Natural killer cell (primary cell): ENCODE data around the gene NEK1. TPM values are rescaled to one million over a fixed set of nuclear protein-coding genes. Genes with fewer than 3 reads are reported as not detected.

Experiments used
- ATAC-seq, 3 donors: fragments of 150-1000 bp in 2 of 3; fragments of 200-7000 bp in 1 of 3; cut with Tn5 transposase; 1 replicate in 1 of 3; 2 replicates in 2 of 3; pipeline ENCODE4 v1.10.0; 2021; ENCODE audit warnings: mild to moderate bottlenecking in 2 of 3, moderate library complexity in 2 of 3
- DNase-seq, 2 donors: peaks; one replicate each; pipeline versions ENCODE4 v3.0.0 to v3.0.0-alpha.2; 2013 to 2021; ENCODE audit warnings: mixed read lengths in 1 of 2
- H3K27ac ChIP-seq: one replicate; pipeline ENCODE4 v1.5.1; 2013; ENCODE audit warnings: mild to moderate bottlenecking, low read length
- H3K27me3 ChIP-seq: one replicate; pipeline ENCODE4 v1.6.1; 2013; ENCODE audit warnings: low read length; ENCODE audit not compliant: control insufficient read depth, insufficient read depth
- H3K36me3 ChIP-seq: one replicate; pipeline ENCODE4 v1.6.1; 2013; ENCODE audit warnings: low read length; ENCODE audit not compliant: control insufficient read depth, insufficient read depth
- H3K4me1 ChIP-seq: one replicate; pipeline ENCODE4 v1.6.1; 2013; ENCODE audit warnings: low read length; ENCODE audit not compliant: control insufficient read depth, insufficient read depth
- H3K4me3 ChIP-seq: one replicate; pipeline ENCODE4 v1.5.1; 2013; ENCODE audit warnings: low read length
- H3K9me3 ChIP-seq: one replicate; pipeline ENCODE4 v1.6.1; 2013; ENCODE audit warnings: low read length; ENCODE audit not compliant: control insufficient read depth, insufficient read depth
- H3K27ac Mint-ChIP-seq, 2 donors: one replicate each; pipeline ENCODE4 v1.8.0; 2022; ENCODE audit warnings: mild to moderate bottlenecking in 2 of 2, mixed read lengths in 2 of 2, moderate library complexity in 1 of 2
- H3K27me3 Mint-ChIP-seq, 2 donors: one replicate each; pipeline ENCODE4 v1.8.0; 2022; ENCODE audit warnings: low read depth in 2 of 2, mixed read lengths in 2 of 2
- H3K36me3 Mint-ChIP-seq: one replicate; pipeline ENCODE4 v1.8.0; 2022; ENCODE audit warnings: mixed read lengths
- H3K4me1 Mint-ChIP-seq, 2 donors: one replicate each; pipeline ENCODE4 v1.8.0; 2022; ENCODE audit warnings: mixed read lengths in 2 of 2
- H3K4me3 Mint-ChIP-seq: one replicate; pipeline ENCODE4 v1.8.0; 2022; ENCODE audit warnings: mild to moderate bottlenecking, moderate library complexity, mixed read lengths
- H3K9me3 Mint-ChIP-seq, 2 donors: one replicate each; pipeline ENCODE4 v1.8.0; 2022; ENCODE audit warnings: mixed read lengths in 2 of 2
- WGBS: methylation state at CpG from one replicate; pipeline ENCODE4 v1.1.7; 2013; ENCODE audit warnings: missing lambda C conversion rate; ENCODE audit not compliant: insufficient coverage; 5-methylcytosine and 5-hydroxymethylcytosine counted together
- intact Hi-C: fragments of 100-400 bp; cut with micrococcal nuclease; formaldehyde crosslinking; loops from one replicate; pipeline ENCODE4 v1.14.2; 2022
- total RNA-seq, 4 donors: library from RNA; stranded (reverse); fragments of 120-200 nt in 1 of 4; gene quantifications; one replicate each; pipeline versions ENCODE4 v1.2.3 to v1.2.4, GENCODE V29; 2013 to 2022
- TF ChIP-seq, protein P1 (sequence below): fragments of 200-600 bp; IDR thresholded peaks from one replicate; pipeline ENCODE4 v1.8.0; 2022; ENCODE audit warnings: antibody characterized with exemption

NEK1 gene
- total RNA-seq, 3 donors from 2014 or later (not counting 1 experiment from before 2014, with no cell fraction given): 16.4 to 24.9 (median 19.0) TPM

DNA sequence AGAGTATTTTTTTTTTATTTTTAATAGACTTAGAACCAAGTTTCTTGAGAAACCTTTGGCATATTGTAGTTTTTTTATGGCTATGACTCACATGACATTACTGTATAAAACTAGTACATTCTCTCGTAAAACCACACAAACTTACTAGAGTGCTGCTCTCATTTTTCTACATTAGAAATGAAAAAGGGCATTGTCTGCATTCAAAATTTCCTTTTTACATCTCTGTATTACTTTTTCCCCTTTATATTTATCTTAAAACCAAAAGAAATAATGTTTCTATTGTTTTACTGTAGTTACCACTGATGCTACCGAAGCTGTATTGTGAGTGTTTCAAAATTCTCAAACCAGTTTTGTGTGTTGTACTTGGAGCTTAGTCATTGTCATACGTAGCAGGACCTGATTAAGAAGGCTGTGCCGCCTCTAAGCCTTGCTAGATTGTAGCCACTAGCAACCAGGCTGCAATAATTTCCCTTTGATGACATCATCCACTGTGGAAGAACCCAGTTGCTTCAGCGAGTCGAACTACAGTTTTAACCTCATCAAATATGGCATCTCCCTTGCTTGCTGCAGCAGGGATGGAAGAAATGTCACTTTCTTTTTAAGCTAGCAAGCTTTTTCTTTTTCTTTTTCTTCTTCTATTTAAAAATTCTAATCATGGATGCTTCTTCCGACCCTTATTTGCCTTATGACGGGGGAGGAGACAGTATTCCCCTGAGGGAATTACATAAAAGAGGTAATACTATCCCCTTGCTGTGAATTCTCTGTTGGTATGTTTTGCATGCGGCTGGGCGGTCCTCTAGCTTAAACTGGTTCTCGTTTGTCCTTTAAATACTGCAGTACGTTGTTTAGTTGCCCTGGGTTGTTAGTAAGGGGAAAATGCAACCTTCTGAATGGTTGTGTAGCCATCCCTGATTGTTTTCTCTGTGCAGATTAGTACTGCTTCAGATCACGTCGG lies 47.6 kb upstream of the NEK1 start:
- H3K27ac Mint-ChIP-seq: peak overlapping the region; percentile 93
- peak overlapping the region; percentile 31 for H3K4me3 ChIP-seq

DNA sequence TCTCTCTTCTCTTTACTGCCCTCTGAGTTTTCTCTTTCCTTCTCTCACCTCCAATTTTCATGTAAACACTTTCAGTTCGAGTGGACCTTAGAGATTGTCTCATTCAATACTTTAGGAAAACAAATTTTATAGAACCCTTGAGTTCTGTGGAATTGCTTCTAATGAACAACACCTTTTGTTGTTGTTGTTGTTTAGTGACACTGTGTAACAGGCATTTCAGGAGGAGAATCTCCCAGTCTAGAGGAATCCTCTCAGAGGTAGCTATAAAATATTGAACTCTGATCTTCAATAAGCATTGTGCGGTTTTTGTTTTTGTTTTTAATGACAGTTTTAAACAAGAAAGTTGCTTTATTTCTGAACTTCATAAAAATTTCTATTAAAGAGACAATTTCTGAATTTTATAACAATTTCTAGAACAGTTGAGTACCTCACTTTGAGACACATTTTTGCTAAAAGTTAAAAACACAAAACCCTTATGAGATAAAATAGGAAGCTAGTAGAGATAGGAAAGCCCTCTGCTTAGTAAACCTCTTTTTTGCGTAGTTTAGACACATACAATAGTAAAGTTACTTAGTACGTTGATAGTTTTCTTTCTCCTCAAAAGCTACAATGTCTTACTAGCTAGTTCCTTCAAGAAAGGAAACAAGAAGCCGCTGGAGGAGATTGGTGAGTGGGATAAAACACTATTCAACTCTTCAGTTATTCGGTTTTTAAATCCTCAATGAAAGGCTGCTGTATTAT lies 46.8 kb upstream of the NEK1 start:
- Mint-ChIP-seq H3K27ac (peak overlapping the region; percentile 93), H3K9me3 (no peaks in the 10 kb centered on the region), H3K27me3 (no peaks in the 10 kb centered on the region), H3K36me3 (no peaks in the 10 kb centered on the region), H3K4me3 (no peak overlapping the region), H3K4me1 (peaks cover 13 to 31% of the 10 kb centered on the region in 2 donors)
- DNase-seq (peak in 1 of 2 donors; percentile 14), ATAC-seq (no peak)
- Histone ChIP-seq H3K27ac (peak overlapping the region; percentile 78), H3K36me3 (no peaks in the 10 kb centered on the region), H3K4me1 (peaks cover 4% of the 10 kb centered on the region), H3K27me3 (no peaks in the 10 kb centered on the region), H3K9me3 (no peaks in the 10 kb centered on the region), H3K4me3 (no peak overlapping the region)
- intact Hi-C loops: no loop called here
- no CpG with 5 or more reads among the region's 6 CpGs for WGBS
- TF ChIP-seq, protein P1, sequence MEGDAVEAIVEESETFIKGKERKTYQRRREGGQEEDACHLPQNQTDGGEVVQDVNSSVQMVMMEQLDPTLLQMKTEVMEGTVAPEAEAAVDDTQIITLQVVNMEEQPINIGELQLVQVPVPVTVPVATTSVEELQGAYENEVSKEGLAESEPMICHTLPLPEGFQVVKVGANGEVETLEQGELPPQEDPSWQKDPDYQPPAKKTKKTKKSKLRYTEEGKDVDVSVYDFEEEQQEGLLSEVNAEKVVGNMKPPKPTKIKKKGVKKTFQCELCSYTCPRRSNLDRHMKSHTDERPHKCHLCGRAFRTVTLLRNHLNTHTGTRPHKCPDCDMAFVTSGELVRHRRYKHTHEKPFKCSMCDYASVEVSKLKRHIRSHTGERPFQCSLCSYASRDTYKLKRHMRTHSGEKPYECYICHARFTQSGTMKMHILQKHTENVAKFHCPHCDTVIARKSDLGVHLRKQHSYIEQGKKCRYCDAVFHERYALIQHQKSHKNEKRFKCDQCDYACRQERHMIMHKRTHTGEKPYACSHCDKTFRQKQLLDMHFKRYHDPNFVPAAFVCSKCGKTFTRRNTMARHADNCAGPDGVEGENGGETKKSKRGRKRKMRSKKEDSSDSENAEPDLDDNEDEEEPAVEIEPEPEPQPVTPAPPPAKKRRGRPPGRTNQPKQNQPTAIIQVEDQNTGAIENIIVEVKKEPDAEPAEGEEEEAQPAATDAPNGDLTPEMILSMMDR: no peak

More for the DNA sequence above, 47.6 kb upstream of the NEK1 start:
- DNase-seq (peak; percentile 35 to 88), ATAC-seq (peak; percentile 94 to 98 (median 96))
- H3K27ac ChIP-seq: peak overlapping the region; percentile 78
- no peaks in the 10 kb centered on the region for H3K36me3 ChIP-seq
- Mint-ChIP-seq H3K4me3 (peak overlapping the region; percentile 85), H3K4me1 (peaks cover 12 to 27% of the 10 kb centered on the region in 2 donors), H3K36me3 (no peaks in the 10 kb centered on the region), H3K27me3 (no peaks in the 10 kb centered on the region), H3K9me3 (no peaks in the 10 kb centered on the region)
- H3K9me3 ChIP-seq: no peaks in the 10 kb centered on the region
- TF ChIP-seq, protein P1: no peak
- intact Hi-C loops: loop anchor here (1.0 to 2.0 kb wide), 2 partner anchors 40 to 47 kb away; partner anchors contain the start of genes CLCN3 and NEK1
- peaks cover 4% of the 10 kb centered on the region for H3K4me1 ChIP-seq
- no peaks in the 10 kb centered on the region for H3K27me3 ChIP-seq
- WGBS: 36% methylated on average over 13 of the region's 14 CpGs

DNA sequence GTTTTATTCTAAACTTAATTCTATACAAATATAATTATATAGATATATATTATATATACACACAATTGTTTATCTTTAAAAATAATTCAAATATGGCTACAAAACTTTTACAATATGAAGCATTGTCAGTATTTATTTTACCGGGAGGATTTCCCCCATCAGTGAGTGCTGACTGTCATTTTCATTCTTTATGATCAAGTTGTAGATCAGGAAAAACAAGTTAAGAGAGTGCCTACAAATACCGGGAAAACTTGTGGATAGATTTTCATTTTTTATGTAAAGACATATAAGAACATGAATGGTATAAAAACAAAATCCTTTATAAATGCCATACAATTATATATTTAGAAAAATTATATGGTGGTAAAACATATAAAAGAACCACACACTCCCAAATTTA lies 45.8 kb upstream of the NEK1 start:
- H3K27me3 Mint-ChIP-seq: no peaks in the 10 kb centered on the region
- no peaks in the 10 kb centered on the region for H3K36me3 ChIP-seq
- intact Hi-C loops: no loop called here
- H3K4me3 Mint-ChIP-seq: no peak overlapping the region
- H3K9me3 ChIP-seq: no peaks in the 10 kb centered on the region
- H3K4me1 Mint-ChIP-seq: peaks cover 18 to 26% of the 10 kb centered on the region in 2 donors
- H3K27ac ChIP-seq: no peak overlapping the region
- no peaks in the 10 kb centered on the region for H3K36me3 Mint-ChIP-seq
- TF ChIP-seq, protein P1: no peak
- ATAC-seq: no peak
- DNase-seq: no peak
- peak overlapping the region in 1 of 2 donors; percentile 93 for H3K27ac Mint-ChIP-seq
- H3K4me1 ChIP-seq: peaks cover 4% of the 10 kb centered on the region
- no peaks in the 10 kb centered on the region for H3K27me3 ChIP-seq
- no peaks in the 10 kb centered on the region for H3K9me3 Mint-ChIP-seq
- no peak overlapping the region for H3K4me3 ChIP-seq
- no CpG with 5 or more reads among the region's 2 CpGs for WGBS
